ENCODE data around the gene RAMACL.
A peak's percentile ranks its signal among the peaks of the same experiment; 100 is the strongest.

The RAMACL gene

DNA sequence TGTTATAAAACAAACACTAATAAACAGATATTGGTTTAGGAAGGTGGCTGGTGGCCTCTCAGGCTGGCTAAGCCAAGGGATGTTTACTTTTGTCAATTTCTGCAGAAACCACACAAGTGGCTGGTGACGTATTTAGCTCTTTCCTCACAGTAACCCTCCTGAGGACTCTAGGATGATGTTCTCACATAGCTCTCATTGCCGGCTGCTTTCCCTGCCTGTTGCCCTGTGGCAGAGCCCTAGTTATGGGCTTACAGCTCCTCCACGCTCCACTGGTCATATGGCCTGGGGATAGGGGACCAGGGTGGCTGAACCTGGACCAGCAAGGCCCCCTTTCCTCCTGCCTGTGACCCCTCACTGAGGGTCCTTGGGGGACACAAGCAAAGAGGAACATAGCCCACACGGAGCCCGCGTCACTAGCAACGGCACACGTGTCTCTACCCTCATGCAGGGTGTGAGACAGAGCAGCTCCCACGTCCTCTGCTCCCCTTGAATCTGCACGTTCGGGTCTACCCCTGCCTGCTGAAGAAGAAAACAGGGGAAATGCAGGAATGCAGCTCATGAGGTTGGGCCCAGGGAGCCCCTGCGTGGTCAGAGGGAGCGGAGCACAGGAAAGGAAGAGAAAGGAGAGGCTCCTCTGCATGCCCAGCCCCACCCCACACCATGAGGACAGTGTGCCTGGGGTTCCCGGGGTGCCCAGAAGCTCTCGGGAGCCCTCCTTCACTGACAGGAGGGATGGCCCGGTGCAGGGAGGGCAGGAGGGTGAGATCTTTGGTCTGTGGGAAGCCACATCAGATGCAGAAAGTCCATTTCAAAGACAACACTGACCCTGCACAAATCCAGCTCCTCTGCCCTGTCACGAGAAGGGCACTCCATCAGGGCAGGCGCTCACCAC is 13.9 kb downstream of the RAMACL start:
- peak; percentile 60 for DNase-seq

DNA sequence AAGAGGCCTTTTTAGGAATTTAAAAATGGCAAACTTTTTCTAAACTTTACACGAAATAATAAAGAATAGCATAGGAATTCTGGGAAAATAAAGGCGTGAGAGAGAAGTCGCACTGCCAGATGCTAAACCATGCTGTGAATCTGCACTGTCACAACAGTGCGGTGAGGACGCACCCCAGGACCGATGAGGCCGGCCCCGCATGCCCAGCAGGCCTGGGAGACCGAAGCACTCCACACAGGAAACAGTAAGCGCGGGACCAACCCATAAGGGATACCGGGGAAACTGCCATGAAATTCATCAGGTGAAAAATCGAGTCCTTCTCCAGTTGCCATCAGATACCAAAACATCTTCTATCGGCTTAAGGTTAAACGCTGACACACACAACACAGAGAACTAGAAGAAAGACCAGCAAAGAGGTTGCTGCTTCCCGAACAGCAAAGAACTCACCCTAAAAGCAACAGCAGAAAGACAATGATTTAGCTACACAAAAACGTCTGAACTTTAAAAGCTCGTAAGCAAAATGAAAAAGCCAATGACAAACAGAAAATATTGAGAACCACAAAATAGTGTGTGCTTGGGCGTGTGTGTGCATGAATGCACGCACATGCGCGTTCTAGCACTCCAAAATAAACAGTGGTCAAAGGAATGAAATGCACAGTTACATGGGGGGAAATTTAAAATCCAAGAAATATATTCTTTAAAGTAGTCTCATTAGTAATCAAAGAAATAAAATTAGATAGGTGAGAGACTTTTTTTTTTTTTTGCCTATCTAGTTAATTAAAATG is 15.4 kb downstream of the RAMACL start:
- DNase-seq: no peak

DNA sequence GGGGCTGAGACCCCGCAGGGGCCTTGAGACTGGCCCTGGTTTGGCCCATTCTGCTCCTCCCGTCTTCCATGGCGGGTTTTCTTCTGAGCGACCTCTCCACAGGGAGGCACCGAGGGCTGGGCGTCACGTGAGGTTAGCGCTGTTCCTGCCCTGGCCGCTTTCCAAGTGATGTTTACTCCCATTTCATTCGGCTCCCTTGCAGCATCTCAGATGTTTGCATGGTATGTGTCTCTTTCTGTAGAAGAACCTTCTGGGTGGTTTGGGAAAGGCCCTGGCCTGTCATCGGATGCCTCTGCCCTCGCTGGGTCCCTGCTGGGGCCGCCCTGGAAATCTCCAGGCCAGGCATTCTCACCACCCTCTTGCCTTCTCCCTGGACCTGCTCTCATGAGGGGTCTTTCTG is 17.3 kb downstream of the RAMACL start:
- DNase-seq: no peak

DNA sequence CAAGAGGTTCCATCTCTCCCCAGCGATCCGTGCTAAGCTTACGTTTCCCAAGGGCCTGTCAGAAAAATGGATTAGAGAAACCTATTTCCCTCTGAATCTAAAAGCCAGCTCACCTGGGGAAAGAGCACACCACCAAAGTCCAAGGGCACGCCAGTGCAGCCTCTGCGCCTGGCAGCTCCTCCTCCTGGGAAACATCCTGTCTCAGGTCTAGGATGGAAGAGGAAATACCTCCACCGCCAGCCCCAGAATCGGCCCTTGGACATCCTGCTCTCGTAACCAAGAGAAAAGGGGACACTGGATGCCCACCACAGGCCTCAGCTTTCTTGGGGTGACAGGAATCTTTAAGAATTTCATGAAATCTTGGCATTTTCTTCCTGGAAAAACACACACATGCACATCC is 18.7 kb downstream of the RAMACL start:
- DNase-seq: no peak

DNA sequence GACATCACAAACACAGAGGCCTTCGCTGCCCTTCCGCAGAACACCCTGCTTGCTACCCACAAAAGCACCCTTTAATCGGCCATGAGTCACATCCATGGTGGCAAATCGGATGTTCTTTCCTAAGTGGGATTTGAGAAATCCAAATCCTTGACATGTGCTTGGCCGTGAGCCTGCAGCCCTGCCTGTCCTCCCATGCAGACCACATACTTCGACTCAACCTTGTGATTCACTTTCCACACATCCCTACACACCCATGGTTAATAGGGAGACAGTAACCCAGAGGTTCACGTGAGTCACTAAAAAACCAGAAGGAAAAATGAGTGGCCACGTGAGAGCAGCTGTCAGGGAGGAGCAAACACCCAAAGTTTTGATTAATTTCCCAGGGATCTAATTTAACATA is 19.4 kb downstream of the RAMACL start:
- DNase-seq: no peak

DNA sequence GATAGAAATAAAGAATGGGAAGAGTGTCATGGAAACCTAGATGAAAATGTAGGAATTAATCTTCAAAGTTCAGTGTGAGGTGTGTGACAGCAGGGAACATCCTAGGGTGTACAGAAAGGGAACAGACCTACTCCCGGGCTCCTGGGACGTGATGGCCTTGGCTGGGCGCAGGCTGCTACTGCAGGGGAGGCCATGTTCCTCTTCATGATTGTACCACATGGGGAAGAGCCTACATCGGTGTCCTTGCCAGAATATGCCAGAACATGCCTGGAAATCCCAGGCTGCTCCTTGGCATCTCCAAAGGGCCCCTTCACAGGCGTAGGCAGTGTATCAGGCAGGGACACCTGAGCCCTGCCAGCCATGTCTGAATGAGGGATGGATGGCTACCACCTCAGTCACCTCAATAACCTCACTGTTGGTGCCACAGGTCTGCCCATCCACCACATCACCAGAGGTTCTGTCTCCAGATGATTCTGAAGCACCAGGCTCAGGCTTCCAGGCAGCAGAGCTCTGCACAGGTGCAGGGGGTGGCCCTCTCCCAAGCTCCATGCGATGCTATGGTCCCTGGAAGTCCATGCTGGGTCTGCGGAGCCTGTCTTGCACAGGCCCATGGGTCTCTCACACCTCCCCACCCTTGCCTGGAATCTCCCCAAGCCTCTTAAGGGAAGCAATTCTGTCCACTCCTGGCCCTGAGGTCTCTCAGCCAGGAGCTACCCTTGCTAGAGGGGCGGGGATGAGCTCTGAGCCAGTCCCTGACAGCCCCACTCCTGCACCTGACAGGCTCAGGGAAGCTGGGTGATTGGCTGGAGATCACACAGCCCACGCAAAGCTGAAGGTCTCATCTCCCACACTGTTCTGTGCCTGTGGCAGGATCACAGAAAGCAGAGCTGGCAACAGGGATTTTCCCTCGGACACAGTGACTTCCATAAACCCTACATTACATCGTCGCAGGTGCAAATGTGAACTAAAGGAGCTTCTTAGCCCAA is 20.2 kb downstream of the RAMACL start:
- DNase-seq: no peak

DNA sequence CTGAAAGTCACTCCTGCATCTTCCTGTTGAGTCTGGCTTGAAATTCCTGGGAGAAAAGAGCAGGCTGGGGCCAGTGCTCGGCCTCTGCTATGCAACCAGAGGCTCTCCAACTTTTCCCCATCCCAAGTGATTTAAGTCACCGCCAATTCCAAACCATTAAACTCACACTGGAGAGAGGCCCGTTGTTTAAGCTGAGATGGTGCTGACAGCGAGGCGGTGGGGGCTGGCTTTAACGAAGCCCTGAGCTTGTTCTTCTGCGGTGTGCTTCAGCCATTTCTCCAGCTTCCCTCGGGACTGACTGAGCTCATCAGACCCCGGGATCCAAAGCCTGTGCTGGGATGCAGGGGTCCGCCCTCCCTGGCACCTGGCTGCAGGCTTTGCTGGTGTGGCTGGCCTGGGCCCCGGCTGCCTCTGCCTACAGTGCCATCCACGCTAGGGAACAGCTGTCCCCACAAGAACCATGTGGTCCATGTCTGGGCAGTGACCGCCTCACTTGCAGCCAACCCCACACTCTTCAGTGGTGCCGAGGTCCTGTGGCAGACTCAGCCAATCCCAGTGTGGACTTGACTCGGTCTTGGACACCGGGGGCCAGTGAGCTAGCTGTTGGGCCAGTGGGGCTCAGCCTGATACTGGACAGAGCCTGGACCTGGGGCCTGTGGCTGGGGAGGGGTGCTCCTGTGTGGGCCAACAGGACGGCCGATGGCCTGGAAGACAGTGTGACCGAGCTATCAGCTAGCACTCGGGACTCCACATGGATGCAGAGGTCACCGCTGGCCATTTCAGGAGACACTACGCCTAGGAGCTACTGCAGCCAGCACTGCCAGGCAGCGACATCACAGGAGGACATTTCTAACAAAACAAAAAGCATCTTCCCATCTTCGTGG is 21.2 kb downstream of the RAMACL start:
- peak; percentile 52 for DNase-seq

DNA sequence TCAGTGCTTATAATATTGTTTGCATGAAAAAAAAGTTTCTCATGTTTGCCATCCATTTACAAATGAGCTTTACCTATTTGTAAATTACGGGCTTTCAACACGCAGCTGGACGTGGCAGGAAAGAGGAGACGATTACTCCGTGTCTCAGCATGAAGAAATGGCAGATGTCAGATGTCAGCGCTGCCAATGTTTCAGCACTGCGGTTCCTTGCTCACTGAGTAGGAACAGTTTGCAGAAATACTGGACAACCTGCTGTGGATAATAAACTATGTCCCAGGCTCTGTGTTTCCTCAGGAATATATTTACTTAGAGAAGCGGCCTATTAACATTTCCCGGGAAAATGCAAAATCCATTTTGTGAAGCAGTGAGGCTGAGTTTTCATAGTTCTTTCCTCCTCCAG is 22.7 kb downstream of the RAMACL start:
- DNase-seq: no peak

DNA sequence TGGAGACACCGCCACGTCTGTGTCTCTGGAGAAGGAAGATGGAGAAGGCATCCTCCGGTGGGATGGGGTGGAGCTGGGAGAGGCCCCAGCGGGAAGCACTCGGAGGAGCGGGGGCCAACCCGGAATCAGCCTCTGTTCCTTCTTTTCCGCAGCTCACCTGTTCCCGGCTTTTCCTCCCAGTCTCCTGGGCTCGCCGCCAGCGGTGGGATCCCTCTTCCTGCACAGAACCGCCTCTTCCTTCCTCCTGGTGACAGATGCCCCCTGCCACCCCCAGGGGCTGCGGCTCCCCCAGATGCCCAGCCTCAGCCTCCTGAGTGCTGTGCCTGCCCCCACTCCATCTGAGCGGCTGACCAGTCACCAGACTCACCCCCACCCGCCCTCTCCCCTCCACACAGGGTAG is 23.3 kb downstream of the RAMACL start:
- DNase-seq: no peak

DNA sequence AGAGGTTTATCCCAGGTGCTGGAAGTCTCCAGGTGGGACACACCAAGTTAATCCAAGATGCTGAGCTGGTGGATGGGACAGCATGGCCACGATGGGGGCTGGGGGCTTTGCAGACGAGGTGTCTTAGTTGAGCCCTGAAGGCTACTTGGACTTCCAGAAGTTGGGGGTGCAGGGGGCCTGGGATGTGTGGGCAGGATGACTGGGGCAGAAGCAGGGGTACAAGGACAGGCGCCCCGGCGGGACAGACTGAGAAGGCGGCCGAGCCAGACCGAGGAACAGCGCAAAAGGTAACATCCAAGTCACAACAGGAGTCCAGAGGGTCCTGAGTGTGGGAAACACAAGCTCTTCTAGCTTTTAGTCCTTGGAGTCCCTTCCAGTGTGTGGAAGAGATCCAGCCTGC is 23.8 kb downstream of the RAMACL start:
- DNase-seq: no peak

DNA sequence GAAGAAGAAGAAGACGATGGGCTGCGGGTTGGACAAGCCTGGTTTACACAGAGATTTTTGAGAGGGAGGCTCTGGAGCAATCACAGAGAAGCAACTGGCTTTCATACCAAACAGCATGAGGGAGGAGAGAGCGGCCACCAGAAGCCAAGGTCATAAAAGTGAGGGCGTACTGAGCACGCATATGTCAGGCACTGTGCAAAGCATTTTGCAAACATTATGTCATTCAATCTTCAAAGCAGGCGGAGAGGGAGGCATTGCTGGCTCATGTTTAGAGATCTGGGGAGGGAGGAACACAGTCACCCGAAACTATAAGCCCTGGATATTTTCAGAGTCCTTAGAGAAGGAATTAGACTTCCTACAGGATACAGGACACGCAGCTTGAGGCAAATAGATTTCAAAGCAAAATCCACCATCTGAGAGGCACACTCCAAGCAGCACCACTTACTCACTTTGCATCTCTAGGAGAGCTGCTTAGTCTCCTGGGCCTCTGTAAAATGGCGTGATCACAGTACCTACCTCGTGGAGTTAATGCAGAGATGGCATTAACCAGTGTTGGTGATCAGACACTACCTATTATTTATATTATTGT is 24.6 kb downstream of the RAMACL start:
- DNase-seq: no peak

DNA sequence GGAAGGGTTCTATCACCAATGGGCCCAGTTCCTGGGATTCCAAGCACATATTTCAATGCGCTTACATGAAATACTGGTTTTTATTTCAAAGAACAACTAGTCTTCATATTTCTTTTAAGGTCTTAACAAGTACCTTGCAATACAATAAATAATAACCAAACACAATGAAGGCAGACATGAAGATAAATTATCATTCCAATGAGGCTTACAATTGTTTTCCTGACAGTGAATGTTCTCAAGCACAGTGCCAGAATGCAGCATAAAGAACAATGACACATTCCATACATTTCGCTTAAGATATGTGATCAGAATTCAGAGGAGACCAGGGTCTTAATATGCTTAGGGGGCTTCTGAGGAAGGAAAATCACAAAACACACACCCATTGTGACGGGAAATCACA is 26.3 kb downstream of the RAMACL start:
- DNase-seq: no peak

DNA sequence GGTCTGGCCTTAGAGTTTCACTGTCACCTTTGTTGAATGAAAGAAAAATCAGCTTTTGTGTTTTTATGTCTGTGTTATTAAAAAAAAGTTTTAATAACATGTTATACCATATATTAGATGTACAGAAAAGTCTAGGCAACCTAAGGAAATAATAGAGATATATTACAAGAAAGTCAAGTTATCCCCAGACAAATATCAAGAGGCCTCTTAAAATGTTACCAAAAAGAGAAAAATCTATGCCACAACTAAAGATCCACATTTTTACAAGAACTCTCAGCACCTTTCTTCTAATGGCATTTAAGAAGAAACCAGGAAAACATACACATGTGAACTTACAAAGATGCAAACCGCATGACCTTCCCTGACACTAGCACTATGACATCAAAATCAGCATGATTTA is 26.8 kb downstream of the RAMACL start:
- DNase-seq: no peak

DNA sequence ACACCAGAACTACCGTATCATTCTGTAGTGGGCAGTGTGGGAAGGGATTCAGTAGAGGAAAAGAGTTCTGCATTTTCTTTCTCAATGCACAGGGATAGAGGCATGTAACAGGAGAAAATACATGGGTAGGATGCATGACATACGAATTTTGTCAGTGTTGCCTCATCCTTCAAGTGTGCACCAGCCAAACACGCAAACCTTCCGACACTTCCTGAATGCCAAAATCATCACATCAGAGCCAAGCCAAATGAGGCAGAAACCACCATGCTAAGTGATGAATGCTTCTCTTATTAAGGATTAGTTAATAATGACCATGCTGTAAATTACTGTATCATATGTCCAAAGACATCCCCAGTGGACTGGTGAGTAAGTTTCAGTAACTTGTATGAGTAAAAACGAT is 27.3 kb downstream of the RAMACL start:
- no peak for DNase-seq

DNA sequence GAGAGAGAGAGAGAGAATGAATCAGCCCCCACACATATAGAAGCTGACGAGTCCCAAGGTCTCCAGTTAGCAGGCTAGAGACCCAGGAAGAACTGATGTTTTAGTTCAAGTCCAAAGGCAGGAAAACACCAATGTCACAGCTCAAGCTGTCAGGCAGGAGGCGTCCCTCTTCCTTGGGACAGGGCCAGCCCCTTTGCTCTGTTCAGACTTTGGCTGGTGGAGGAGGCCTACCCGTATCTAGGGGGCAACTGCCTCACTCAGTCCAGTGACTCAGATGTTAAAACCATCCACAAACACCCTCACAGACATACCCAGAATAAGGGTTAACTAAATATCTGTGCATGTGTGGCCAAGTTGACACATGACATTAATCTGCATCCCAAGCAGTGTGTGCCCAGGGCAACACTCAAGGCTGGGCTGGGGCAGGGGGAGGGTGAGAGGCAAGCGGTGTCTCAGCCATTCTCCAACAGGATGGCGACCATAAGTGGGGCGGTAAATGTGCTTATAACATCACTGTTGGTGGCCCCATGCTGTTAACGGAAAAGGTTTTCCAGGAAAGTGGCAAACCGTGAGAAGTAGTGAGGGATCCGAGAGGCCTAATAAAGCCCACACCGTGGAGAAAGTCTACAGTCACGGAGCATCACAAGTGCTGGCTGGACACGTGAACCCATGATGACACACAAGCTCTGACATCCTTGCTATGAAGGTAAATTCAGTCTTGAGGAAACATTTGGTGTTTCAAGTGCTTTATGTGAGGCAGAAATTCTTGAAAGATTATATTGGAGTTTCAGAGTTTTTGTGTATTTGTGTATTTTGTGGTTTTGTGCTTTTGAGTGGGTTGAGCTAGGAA is 28.1 kb downstream of the RAMACL start:
- no peak for DNase-seq

DNA sequence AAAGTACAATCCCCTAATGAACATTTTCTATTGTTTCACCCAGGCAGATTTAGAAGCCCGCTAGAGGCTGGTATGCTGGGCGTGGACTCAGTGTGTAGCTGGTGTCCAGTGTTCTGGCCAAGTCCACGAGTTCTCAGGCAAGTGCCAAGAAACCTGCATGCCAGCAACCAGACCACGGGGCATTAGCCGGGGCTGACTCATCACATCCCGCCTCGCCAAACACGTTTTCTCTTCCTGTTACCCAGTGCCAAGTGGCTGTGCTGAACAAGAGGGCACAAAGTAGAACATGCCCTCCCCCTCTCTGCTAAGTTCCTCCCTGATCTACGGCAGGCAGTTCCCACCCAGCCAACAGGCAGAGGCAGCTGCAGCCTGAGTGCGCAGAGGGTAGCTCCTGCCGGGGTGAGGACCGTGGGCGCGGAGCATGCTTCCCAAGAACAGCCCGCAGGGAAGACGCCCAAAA is 29.6 kb downstream of the RAMACL start:
- DNase-seq: no peak

DNA sequence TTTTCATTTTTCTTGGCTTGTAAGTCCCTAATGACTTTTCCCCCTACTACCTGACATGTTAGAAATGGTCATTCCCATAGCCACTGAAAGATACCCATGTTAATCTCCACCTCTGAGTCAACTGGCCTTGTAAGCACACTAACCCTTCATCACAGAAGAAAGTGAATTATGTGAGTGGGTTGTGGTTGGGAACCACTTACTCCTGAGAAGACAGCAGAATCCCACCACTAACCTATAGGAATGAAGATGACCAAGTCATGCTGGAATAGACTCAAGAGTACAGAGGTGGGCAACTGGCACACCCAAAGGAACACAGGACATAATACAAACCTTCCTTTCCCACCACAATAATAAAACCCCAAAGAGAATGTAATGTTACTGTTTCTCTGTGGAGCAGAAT is 30.1 kb downstream of the RAMACL start:
- no peak for DNase-seq

DNA sequence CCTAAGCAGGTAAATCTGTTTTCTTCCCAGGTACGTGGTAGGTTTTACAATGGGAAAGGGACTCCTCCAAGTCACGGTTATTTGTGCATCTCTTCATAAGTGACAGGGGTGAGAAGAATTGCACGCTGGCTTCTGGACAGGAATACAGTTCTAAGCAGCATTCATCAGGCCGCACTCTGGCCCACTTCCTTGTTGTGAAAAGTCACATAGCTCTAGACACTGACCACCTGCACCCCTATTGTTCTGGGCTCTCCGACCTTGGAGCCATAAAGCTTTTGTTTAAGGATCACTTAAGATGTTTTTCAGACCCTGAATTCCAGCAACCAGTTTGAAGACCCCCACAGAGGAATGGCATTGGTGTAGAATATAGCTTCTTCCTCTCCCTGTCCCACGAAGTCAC is 31.4 kb downstream of the RAMACL start:
- DNase-seq: no peak

DNA sequence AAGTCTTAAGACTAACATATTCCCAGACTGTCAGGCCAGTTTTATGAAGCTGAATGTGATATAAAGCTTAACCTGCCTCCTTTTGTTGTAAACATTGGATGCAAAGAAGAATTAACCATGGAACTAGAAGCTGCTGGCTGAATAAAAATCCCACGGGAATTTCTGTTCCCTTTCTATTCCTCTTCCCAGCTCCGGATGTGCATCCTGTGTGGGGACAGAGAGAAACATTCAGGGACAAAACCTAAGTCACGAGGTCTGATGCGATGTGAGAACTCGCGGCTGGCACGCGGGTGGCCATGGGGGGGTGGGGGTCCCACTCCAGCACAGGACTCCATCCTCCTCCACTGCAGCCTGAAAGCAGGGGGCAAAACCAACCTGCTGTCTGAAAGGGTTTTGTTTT is 32.2 kb downstream of the RAMACL start:
- peak; percentile 26 for DNase-seq

DNA sequence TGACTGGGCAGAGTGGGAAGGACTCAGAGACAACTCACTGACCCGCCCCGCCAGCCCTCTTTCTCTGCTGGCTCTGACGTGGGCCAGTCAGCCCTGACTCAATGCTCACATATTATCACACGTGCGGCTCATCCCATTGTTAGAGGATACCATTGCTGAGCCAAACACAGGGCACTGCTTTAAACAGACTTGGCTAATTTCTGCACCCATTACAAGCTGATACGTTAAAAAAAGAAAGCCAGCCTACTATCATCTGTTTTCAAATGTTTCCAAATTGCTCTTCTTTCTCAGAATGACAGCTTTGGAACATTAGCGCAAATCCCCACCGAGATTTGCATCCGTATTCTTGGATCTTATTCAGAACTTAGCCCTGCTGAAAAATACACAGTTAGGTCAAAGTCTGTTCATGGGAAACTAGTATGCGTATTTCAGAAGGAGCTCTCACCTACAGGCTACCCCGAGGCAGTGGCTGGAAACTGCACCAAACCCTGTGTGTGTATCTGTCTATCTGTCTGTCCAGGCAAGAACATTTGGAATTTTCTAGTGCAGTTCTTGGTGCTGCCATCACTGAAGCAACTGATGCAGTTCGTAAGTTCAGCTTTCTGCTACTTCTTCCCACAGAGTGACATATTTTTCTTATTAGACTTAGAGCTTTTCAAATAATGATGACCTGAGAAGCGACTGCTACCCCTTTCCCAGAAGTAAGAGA is 32.8 kb downstream of the RAMACL start:
- DNase-seq: peak; percentile 41
